Gastroesophageal sphincter (tissue), 3 donors: ENCODE results near the gene NUCB1.

ENCODE experiments used
- CTCF ChIP-seq, 4 experiments: fragments of 200-600 bp in 2 of 4; fragments of 450-650 bp in 2 of 4; sonication (generic) in 1 of 4; IDR thresholded peaks; one replicate each; pipeline ENCODE4 v1.5.1; 2017 to 2019; ENCODE audit warnings: antibody characterized with exemption in 4 of 4, mild to moderate bottlenecking in 2 of 4, moderate library complexity in 2 of 4
- EP300 ChIP-seq: sonication (generic); formaldehyde crosslinking; IDR thresholded peaks from one replicate; pipeline ENCODE4 v1.6.1; 2017; ENCODE audit warnings: antibody characterized with exemption, mild to moderate bottlenecking
- POLR2A ChIP-seq, 2 donors: fragments of 450-650 bp; IDR thresholded peaks; one replicate each; pipeline ENCODE4 v1.6.1; 2017; ENCODE audit warnings: antibody characterized with exemption in 2 of 2, mild to moderate bottlenecking in 2 of 2, moderate library complexity in 1 of 2
- POLR2AphosphoS5 ChIP-seq: sonication (generic); formaldehyde crosslinking; IDR thresholded peaks from one replicate; pipeline ENCODE4 v1.6.1; 2017; ENCODE audit warnings: antibody characterized with exemption

- TF ChIP-seq CTCF (IDR thresholded peaks at IDR 0.05) (no peak), EP300 (no peak), POLR2A (IDR thresholded peaks at IDR 0.05) (no peak), POLR2AphosphoS5 (no peak)
Measured at GRCh38 chr19:48933382-48933932, 33.3 kb downstream of the NUCB1 start, which contains the start of gene DHDH.
